GM12892 (cell line): Measurements from ENCODE around the gene PRIMPOL.
"Not testable (repeated sequence)": the region's sequence is repeated elsewhere in the genome, so short reads cannot be mapped to it uniquely, and the experiment has no call there.

Experiments used
- DNase-seq: peaks from one replicate; pipeline ENCODE4 v3.0.0; 2011; ENCODE audit not compliant: insufficient read length
- FAIRE-seq: peaks from 2 replicates; lab custom pipeline; 2011; peaks lifted over from hg19 to GRCh38; lab: Jason Lieb, UNC
- POLR2A ChIP-seq: IDR thresholded peaks from 2 replicates; pipeline ENCODE4 v1.6.1; 2011; ENCODE audit warnings: low read depth, low read length, control low read depth
- POLR2AphosphoS5 ChIP-seq: IDR thresholded peaks from 2 replicates; pipeline ENCODE4 v1.6.1; 2011; ENCODE audit warnings: low read depth, low read length, control low read depth
- TAF1 ChIP-seq: IDR thresholded peaks from 2 replicates; pipeline ENCODE4 v1.6.1; 2011; ENCODE audit warnings: low read depth, mild to moderate bottlenecking, control low read depth, low read length, borderline replicate concordance

PRIMPOL gene

DNA sequence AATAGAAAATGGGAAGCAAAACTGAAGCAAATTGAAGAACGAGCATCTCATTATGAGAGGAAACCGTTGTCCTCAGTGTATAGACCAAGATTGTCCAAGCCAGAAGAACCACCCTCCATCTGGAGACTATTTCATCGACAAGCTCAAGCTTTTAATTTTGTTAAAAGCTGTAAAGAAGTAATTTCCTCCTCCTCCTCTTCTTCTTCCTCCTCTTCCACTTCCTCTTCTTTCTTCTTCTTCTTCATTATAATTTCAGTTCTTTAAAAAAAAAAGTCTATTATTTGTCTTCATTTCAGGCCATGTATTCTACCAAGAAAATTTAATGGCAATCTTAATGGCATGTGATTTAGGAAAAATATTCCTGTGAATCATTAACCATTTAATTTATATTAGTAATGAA, 7.6 kb downstream of the PRIMPOL start:
- DNase-seq (no peak), FAIRE-seq (no peak)
- TF ChIP-seq TAF1 (no peak), POLR2A (no peak)

DNA sequence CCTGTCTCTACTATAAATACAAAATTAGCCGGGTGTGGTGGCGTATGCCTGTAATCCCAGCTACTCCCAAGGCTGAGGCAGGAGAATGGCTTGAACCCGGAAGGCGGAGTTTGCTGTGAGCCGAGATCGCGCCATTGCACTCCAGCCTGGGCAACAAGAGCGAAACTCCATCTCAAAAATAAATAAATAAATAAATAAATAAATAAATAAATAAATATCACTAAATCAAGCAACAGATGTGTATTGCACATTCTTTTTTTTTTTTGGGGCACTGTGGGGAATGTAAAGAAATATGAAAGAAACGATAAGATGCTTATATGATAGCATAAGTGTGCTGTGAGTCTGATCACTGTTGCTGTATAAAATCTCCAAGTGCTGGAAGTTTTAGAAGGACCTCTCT, 8.3 kb downstream of the PRIMPOL start:
- FAIRE-seq, DNase-seq: not testable (repeated sequence)

DNA sequence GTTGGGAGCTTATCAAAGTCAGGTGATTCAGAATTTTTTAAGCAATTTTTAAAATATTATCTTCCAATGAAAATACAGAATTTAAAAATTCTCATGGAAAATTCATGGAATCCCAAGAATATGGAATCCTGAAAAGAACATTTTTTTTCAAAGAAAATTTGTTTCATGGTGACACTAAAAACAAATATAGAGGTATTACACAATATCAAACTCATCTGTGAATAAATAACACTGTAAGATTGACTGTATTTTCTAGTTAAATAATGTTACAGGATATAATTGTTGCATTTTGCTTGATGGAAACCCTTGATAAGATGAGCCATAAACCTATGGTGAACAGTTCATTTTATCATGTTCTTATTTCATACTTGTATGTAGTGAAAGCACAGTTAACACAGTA, 11.4 kb downstream of the PRIMPOL start:
- no peak for DNase-seq
- TF ChIP-seq POLR2A = no peak
- no peak for TF ChIP-seq TAF1
- TF ChIP-seq POLR2AphosphoS5 = no peak
- FAIRE-seq = no peak

DNA sequence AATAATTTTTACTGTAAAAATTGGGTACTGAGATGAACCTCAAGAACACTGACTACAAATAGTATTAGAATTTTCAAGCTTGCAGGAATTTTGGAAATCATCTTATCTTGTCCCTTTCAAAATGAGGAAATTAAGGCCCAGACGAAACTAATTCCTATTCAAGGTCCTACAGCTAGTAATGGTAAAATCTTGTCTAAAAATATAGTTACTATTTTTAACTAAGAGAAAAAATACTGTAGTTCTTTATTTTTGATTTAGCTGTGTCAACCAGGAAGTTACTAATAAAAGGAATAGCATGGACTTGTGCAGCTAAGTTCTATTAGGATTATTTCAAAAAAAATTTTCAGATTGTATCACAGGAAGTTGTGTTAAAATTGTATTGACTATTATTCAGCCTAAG, 12.7 kb downstream of the PRIMPOL start:
- TF ChIP-seq TAF1 = no peak
- TF ChIP-seq POLR2A = no peak
- TF ChIP-seq POLR2AphosphoS5 = no peak
- FAIRE-seq = no peak
- no peak for DNase-seq

DNA sequence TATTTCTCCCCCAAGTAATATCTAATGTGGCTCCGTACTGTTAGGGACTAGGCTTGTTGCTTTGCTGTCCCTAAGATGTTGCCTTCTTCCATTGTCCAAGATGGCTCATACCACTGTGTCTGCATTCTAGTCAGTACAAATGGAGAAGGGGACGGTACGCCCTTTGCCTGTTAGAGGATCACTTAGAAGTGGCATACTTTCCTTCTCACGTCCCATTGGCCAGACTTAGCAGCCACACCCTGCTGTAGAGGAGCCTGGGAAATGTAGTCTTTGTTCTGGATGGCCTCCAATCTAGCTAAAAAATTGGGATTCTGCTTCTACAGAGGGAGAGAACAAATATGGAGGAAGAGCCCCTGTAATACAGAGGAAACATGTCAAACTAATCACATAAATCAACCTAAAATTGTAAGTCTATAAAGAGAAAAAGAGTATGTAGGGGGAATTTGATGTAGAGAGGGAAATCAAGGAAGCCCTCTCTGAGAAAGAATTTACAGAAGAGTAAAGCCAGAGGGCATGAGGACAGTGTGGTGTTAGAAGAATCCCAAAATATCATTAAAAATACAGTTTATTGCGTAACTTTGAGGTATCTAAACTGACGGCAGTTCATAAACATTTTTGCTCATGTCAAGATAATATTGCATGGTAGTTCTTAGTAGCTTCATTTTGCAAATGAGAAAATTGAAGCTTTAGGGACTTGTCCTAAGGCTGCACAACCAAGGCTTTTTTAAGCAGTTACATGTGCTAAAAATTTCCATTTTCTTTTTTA, 15.1 kb downstream of the PRIMPOL start:
- TF ChIP-seq POLR2A = no peak
- no peak for TF ChIP-seq TAF1
- no peak for TF ChIP-seq POLR2AphosphoS5
- DNase-seq (no peak), FAIRE-seq (peak; percentile 40)

DNA sequence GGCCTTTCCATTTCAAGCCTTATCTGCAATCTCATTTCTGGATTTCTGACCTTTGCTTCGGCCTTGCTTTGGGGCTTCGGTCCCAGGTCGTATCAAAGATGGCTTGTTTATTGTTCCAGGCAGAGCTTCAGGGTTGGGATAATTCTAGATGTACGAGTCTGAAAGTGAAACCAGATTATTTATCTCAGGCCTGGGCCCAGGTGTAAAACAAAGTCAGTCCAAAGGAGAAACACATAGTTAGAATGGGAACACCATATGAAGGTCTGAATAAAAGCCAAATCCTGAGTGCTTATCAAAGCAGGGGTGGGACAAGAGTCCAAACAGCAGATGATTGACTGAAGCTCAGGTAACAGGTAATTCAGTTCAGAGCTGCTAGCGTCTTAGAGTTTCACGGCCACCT, 17.1 kb downstream of the PRIMPOL start:
- TF ChIP-seq POLR2A (no peak), TAF1 (no peak), POLR2AphosphoS5 (no peak)
- DNase-seq = no peak
- FAIRE-seq = no peak

DNA sequence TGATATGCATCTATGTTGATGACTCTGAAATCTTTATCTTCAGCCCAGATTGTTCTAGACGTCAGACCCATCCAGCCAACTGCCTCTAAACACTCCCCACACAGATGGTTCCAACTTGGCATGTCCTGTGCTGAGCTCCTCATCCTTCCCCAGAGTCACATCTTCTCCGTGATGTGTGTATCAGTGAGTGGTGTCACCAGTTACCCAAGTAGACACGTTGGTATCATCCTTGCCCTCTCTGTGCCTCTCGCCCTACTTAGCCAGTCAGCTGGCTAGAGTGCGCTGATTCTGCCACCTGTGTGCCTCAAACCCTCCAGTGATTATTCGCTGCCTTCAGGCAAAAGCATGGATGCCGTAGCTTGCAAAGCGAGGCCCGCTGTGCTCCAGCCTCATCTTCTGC, 18.6 kb downstream of the PRIMPOL start:
- FAIRE-seq = no peak
- no peak for DNase-seq
- TF ChIP-seq TAF1 (no peak), POLR2AphosphoS5 (no peak), POLR2A (no peak)

DNA sequence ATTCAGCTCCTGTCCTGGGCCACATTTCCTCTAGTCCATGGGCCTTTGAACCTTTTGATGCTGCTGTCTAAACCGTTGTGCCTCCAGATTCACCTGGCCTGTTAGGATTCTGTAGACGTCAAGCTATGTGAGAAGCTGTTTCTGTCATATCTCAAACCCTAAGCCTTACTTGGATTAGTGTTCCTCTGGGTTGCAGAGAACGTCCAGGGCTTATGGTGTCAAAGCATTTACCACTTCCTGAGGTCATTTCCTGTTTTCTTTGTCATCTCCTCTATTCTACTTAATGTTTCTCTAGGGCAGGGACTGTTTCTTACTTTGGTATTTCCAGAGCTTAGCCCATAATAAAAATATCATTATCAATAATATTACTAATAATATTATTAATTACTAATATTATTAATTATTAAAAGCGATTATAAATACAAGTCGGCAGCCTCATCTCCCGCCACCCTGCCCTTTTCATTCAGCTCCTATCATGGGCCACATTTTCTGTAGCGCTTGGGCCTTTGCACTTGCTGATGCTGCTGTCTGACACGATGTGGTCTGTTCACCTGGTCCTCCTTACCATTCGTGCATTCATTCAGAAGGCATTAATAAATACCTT, 19.1 kb downstream of the PRIMPOL start:
- no peak for FAIRE-seq
- TF ChIP-seq POLR2A (no peak), POLR2AphosphoS5 (no peak), TAF1 (no peak)
- no peak for DNase-seq

DNA sequence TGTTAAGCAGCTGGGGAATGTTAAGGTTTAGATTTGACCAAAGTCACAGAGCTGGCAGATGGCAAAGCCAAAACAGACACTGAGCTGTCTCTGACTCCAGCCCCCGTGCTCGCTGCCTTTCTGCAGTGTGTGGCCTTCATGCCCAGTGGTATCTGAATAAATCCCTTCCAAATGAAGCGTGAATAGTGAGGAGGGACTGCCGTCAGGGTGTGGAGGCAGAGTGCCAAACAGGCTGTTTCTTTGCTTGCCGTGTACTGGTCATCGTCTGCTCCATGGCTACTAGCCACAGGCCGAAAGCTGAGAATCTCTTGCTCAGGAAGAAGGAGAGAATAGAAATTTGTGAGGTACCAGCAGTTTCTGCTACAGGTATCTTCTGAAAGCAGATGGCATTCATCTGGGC, 19.7 kb downstream of the PRIMPOL start:
- DNase-seq (no peak), FAIRE-seq (no peak)
- TF ChIP-seq POLR2A (no peak), TAF1 (no peak), POLR2AphosphoS5 (no peak)

DNA sequence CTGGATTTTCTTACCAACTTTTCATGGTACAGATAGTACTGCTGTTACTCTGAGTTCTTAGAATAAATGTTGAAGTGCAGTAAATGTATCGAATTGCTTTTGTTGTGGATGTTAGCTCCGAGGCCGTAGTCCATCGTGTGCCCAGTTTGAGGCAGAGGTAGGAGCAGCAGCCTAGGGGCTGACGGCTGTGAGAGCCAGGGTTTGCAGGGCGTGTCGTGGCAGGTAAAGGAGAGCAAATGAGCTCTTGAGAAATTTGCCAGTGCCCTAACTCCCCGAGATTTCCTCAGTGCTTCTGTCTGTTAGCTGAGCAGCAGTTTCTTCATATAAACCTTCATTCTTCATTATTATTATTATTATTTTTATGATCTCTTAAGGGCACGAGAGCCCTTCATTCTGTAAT, 21.6 kb downstream of the PRIMPOL start:
- no peak for TF ChIP-seq TAF1
- TF ChIP-seq POLR2AphosphoS5 = no peak
- no peak for TF ChIP-seq POLR2A
- no peak for FAIRE-seq
- DNase-seq = no peak

DNA sequence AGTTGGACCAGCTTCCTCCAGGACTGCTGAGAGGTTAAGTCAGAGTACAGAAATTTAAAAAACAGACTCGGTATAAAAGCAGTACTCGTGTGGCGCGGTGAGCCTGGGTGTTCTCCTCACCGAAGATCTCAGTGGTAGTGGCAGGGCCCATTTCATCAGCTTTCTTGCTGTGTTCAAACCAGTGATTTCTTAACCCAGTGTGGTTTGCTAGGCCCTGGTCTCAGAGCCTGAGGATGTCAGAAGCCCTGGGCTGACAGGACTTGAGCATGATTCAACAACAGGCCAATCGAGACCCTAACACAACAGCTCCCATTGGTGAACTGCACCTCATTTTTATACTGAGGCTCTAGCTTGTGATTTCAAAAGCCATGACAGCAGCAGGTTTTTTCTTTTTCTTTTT, 23.2 kb downstream of the PRIMPOL start:
- TF ChIP-seq POLR2AphosphoS5 = no peak
- FAIRE-seq (no peak), DNase-seq (no peak)

DNA sequence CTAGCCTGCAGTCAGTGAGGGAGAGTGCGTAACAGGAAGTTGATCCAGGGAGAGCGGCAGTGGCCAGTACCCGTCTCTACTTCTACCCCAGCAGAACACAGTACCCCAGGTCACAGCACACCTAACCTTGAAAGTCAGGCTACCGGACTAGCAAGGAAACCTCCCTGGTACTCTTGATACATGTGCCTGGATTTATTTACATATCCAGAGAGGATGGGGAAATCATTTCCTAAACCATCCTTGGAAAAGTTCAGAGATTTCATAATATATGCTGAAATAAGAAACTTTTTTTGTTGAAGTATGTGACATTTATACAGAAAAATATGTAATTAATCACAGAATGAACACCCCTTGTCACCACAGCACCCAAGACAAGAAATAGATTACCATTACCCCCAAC, 24.5 kb downstream of the PRIMPOL start:
- no peak for TF ChIP-seq POLR2A
- TF ChIP-seq POLR2AphosphoS5 = no peak
- TF ChIP-seq TAF1 = no peak
- no peak for FAIRE-seq
- no peak for DNase-seq

DNA sequence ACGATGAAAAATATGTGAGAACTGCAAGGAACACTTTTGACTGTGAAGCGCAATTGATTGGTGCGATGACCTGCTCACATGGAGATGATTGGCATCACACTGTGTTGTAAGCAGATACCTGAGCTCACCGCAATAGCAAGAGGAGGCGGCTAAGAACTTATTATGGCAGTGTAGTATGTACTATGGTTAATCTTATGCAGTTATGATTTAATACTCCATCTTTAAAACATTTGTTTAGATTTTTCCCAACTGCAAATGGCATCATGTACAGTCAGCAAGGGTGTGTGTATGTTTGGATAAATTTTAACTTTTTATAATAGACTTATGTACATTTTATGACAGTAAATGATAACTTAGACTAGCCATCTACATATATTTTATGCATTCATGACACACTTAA, 25.5 kb downstream of the PRIMPOL start:
- DNase-seq (no peak), FAIRE-seq (no peak)
- no peak for TF ChIP-seq POLR2AphosphoS5
- TF ChIP-seq TAF1 = no peak
- TF ChIP-seq POLR2A = no peak
